Adipocyte (in vitro differentiated cells): ENCODE results near the gene SULT1A1.
"Not testable (repeated sequence)": the region's sequence is repeated elsewhere in the genome, so short reads cannot be mapped to it uniquely, and the experiment has no call there.

Source experiments
- DNase-seq: peaks from one replicate; pipeline ENCODE4 v3.0.0-alpha.2; 2015; ENCODE audit warnings: low read depth
- H3K27me3 ChIP-seq: replicated peaks from 2 replicates; pipeline ENCODE4 v1.7.0; 2013; ENCODE audit warnings: mild to moderate bottlenecking, low read length, moderate library complexity; ENCODE audit not compliant: control insufficient read depth, insufficient read depth
- H3K36me3 ChIP-seq: 2 replicates; pipeline ENCODE4 v1.7.0; 2013; ENCODE audit warnings: low read length, mild to moderate bottlenecking, moderate library complexity; ENCODE audit not compliant: control insufficient read depth, insufficient read depth, severe bottlenecking
- H3K4me1 ChIP-seq: 2 replicates; pipeline ENCODE4 v1.7.0; 2013; ENCODE audit warnings: mild to moderate bottlenecking, low read length, moderate library complexity; ENCODE audit not compliant: control insufficient read depth, insufficient read depth
- H3K4me3 ChIP-seq: 2 replicates; pipeline ENCODE4 v1.7.0; 2013; ENCODE audit warnings: mild to moderate bottlenecking, low read length, moderate library complexity
- H3K9ac ChIP-seq: 2 replicates; pipeline ENCODE4 v1.7.0; 2013; ENCODE audit warnings: mild to moderate bottlenecking, low read length, moderate library complexity
- H3K9me3 ChIP-seq: 2 replicates; pipeline ENCODE4 v1.7.0; 2013; ENCODE audit warnings: mild to moderate bottlenecking, low read length, moderate library complexity; ENCODE audit not compliant: control insufficient read depth

The SULT1A1 gene

GRCh38 chr16:28617874-28618273, 8.0 kb upstream of the SULT1A1 start:
- H3K9me3 ChIP-seq = no peaks in the 10 kb centered on the region
- H3K27me3 ChIP-seq = no peaks in the 10 kb centered on the region
- no peak overlapping the region for H3K4me3 ChIP-seq
- peaks cover 7% of the 10 kb centered on the region for H3K4me1 ChIP-seq
- DNase-seq = no peak
- H3K9ac ChIP-seq = no peak overlapping the region
- no peaks in the 10 kb centered on the region for H3K36me3 ChIP-seq

GRCh38 chr16:28616636-28617035, 6.8 kb upstream of the SULT1A1 start:
- no peak overlapping the region for H3K9ac ChIP-seq
- no peaks in the 10 kb centered on the region for H3K36me3 ChIP-seq
- peaks cover 7% of the 10 kb centered on the region for H3K4me1 ChIP-seq
- no peaks in the 10 kb centered on the region for H3K9me3 ChIP-seq
- DNase-seq = no peak
- no peaks in the 10 kb centered on the region for H3K27me3 ChIP-seq
- no peak overlapping the region for H3K4me3 ChIP-seq

GRCh38 chr16:28616224-28616577, 6.4 kb upstream of the SULT1A1 start:
- H3K36me3 ChIP-seq, DNase-seq, H3K9me3 ChIP-seq, H3K4me3 ChIP-seq, H3K27me3 ChIP-seq, H3K4me1 ChIP-seq, H3K9ac ChIP-seq: not testable (repeated sequence)

- not testable (repeated sequence) for H3K9me3 ChIP-seq, H3K4me1 ChIP-seq, H3K4me3 ChIP-seq, H3K36me3 ChIP-seq, H3K27me3 ChIP-seq, H3K9ac ChIP-seq
- peak; percentile 58 for DNase-seq
These were observed 5.8 kb upstream of the SULT1A1 start for GRCh38 chr16:28615486-28616223.

GRCh38 chr16:28614561-28614960, 4.7 kb upstream of the SULT1A1 start:
- H3K9me3 ChIP-seq, DNase-seq, H3K4me3 ChIP-seq, H3K9ac ChIP-seq, H3K36me3 ChIP-seq, H3K4me1 ChIP-seq, H3K27me3 ChIP-seq: not testable (repeated sequence)

- H3K36me3 ChIP-seq, H3K27me3 ChIP-seq, DNase-seq: not testable (repeated sequence)
These were observed 4.1 kb upstream of the SULT1A1 start for GRCh38 chr16:28613912-28614311.

GRCh38 chr16:28612359-28613280, 2.8 kb upstream of the SULT1A1 start:
- H3K9ac ChIP-seq, DNase-seq, H3K4me3 ChIP-seq, H3K36me3 ChIP-seq, H3K27me3 ChIP-seq, H3K9me3 ChIP-seq: not testable (repeated sequence)
- H3K4me1 ChIP-seq = peaks cover 11% of the 10 kb centered on the region

More at GRCh38 chr16:28613912-28614311, 4.1 kb upstream of the SULT1A1 start:
- not testable (repeated sequence) for H3K9ac ChIP-seq, H3K4me3 ChIP-seq, H3K9me3 ChIP-seq
- peaks cover 12% of the 10 kb centered on the region for H3K4me1 ChIP-seq

- no peaks in the 10 kb centered on the region for H3K36me3 ChIP-seq
- no peak for DNase-seq
- H3K9ac ChIP-seq = no peak overlapping the region
- no peaks in the 10 kb centered on the region for H3K9me3 ChIP-seq
- peaks cover 3% of the 10 kb centered on the region for H3K27me3 ChIP-seq
- H3K4me3 ChIP-seq = no peak overlapping the region
- H3K4me1 ChIP-seq = peaks cover 5% of the 10 kb centered on the region
These were observed 849 bp upstream of the SULT1A1 start for GRCh38 chr16:28610595-28611191.

GRCh38 chr16:28608867-28609596, 812 bp downstream of the SULT1A1 start:
- H3K9me3 ChIP-seq, DNase-seq, H3K27me3 ChIP-seq, H3K4me1 ChIP-seq, H3K4me3 ChIP-seq, H3K9ac ChIP-seq, H3K36me3 ChIP-seq: not testable (repeated sequence)

- not testable (repeated sequence) for DNase-seq, H3K9me3 ChIP-seq, H3K27me3 ChIP-seq, H3K36me3 ChIP-seq, H3K4me1 ChIP-seq, H3K9ac ChIP-seq, H3K4me3 ChIP-seq
These were observed 1.4 kb downstream of the SULT1A1 start for GRCh38 chr16:28608496-28608808.
